ENCODE measurements around the gene DNAJC1. TPM values are rescaled to one million over a fixed set of nuclear protein-coding genes. Genes with fewer than 3 reads are reported as not detected.

Gene DNAJC1
- total and polyA plus RNA-seq, 10 of the 15 experiments (the other 5 are each of a cell fraction or from before 2014, with no cell fraction given): 2.5 to 39.3 (median 20.4) TPM

GRCh38 chr10:21803374-21803773 is 200.2 kb downstream of the DNAJC1 start:
- FAIRE-seq: peak; percentile 47
- ChIA-PET POLR2A (no interaction called here), CTCF (no interaction called here), SMC1A (ENCODE audit: uncharacterized antibody, unreplicated experiment) (interaction anchor here (0.6 to 0.8 kb wide), 2 partner anchors 109 to 148 kb away, joined by 3 read pairs; no protein-coding TSS in a partner anchor), RAD21 (ENCODE audit: unreplicated experiment) (interaction anchor here (1.0 kb wide), 1 partner anchor 150 kb away, joined by 3 read pairs; no protein-coding TSS in a partner anchor)
- H3K9ac ChIP-seq (ENCODE audit: control insufficient read depth, insufficient read depth, low read length): no peak overlapping the region
- H3K4me2 ChIP-seq (ENCODE audit: control insufficient read depth, insufficient read depth): no peak overlapping the region
- intact Hi-C loops (cut with micrococcal nuclease; ENCODE audit: unreplicated experiment) (no loop called here), in situ Hi-C loops (cut with MboI) (no loop called here)
- H3K27ac ChIP-seq (ENCODE audit: control insufficient read depth, insufficient read depth): no peak overlapping the region
- no peak for DNase-seq (ENCODE audit: low read depth, low spot score)
- no peak overlapping the region for H3K4me3 ChIP-seq
- no peak; the same call in 2 of the 3 replicates for ATAC-seq
- H4K20me1 ChIP-seq (ENCODE audit: control insufficient read depth, insufficient read depth): no peaks in the 10 kb centered on the region
- no TSS peak for BruUV-seq (replicated peaks)
- TF ChIP-seq USF1 (IDR thresholded peaks at IDR 0.05; ENCODE audit: borderline replicate concordance, extremely low read length, insufficient read depth, low read depth, low read length): no peak
- TF ChIP-seq LARP7 (IDR thresholded peaks at IDR 0.05): no peak
- no peak for TF ChIP-seq BACH1 (IDR thresholded peaks at IDR 0.05; ENCODE audit: borderline replicate concordance)
- TF ChIP-seq, protein P1, sequence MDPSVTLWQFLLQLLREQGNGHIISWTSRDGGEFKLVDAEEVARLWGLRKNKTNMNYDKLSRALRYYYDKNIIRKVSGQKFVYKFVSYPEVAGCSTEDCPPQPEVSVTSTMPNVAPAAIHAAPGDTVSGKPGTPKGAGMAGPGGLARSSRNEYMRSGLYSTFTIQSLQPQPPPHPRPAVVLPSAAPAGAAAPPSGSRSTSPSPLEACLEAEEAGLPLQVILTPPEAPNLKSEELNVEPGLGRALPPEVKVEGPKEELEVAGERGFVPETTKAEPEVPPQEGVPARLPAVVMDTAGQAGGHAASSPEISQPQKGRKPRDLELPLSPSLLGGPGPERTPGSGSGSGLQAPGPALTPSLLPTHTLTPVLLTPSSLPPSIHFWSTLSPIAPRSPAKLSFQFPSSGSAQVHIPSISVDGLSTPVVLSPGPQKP (IDR thresholded peaks at IDR 0.05; ENCODE audit: low read depth, low read length): no peak
- TF ChIP-seq, protein P2, sequence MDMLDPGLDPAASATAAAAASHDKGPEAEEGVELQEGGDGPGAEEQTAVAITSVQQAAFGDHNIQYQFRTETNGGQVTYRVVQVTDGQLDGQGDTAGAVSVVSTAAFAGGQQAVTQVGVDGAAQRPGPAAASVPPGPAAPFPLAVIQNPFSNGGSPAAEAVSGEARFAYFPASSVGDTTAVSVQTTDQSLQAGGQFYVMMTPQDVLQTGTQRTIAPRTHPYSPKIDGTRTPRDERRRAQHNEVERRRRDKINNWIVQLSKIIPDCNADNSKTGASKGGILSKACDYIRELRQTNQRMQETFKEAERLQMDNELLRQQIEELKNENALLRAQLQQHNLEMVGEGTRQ (IDR thresholded peaks at IDR 0.05; ENCODE audit: borderline replicate concordance, low read depth, low read length): no peak
- no peak for TF ChIP-seq RCOR1 (conservative IDR thresholded peaks at IDR 0.05; ENCODE audit: low read depth, low read length)
- TF ChIP-seq SMC3 (IDR thresholded peaks at IDR 0.05; ENCODE audit: borderline replicate concordance, low read length): no peak
- no peak for TF ChIP-seq RBBP5 (conservative IDR thresholded peaks at IDR 0.05)
- TF ChIP-seq IKZF1 (conservative IDR thresholded peaks at IDR 0.05): no peak
- no peak for TF ChIP-seq MAX (IDR thresholded peaks at IDR 0.05; ENCODE audit: low read depth, low read length)
- no peak for TF ChIP-seq BHLHE40 (IDR thresholded peaks at IDR 0.05; ENCODE audit: borderline replicate concordance in 1 of 2, low read depth in 2 of 2, low read length in 1 of 2)
- TF ChIP-seq PAX8 (IDR thresholded peaks at IDR 0.05): no peak
- H3K9me3 ChIP-seq (replicated peaks; ENCODE audit: control insufficient read depth, insufficient read depth, low read length): no peaks in the 10 kb centered on the region; the same call in 2 of the 3 replicates
- WGBS (ENCODE audit: insufficient coverage, insufficient replicate concordance, low lambda C conversion rate, missing lambda C conversion rate): 67% methylated on average over 1 of the region's 1 CpG
- no peaks in the 10 kb centered on the region for H3K4me1 ChIP-seq (ENCODE audit: control insufficient read depth, insufficient read depth, low read length)
- H3K79me2 ChIP-seq (ENCODE audit: control insufficient read depth, insufficient read depth, low read length): no peaks in the 10 kb centered on the region
- H3K27me3 ChIP-seq (replicated peaks in 1 of 2; ENCODE audit: control insufficient read depth in 2 of 2, insufficient read depth in 2 of 2, low read length in 1 of 2): no peaks in the 10 kb centered on the region
- no peaks in the 10 kb centered on the region for H3K36me3 ChIP-seq (ENCODE audit: control insufficient read depth in 2 of 2, insufficient read depth in 2 of 2, low read length in 1 of 2)
- H2AFZ ChIP-seq (ENCODE audit: control insufficient read depth, low read depth, low read length): no peak overlapping the region

Measured in GM12878 (cell line).